Adrenal gland (tissue), 5 donors: ENCODE results near the gene TFDP3.

Experiments used
- POLR2A ChIP-seq, 2 donors: fragments of 450-650 bp; IDR thresholded peaks; one replicate each; pipeline ENCODE4 v1.6.1; 2017; ENCODE audit warnings: antibody characterized with exemption in 2 of 2, mild to moderate bottlenecking in 2 of 2, moderate library complexity in 1 of 2
- TF ChIP-seq, protein P1 (sequence below), 6 experiments: fragments of 450-650 bp in 4 of 6; fragments of 200-600 bp in 2 of 6; sonication (generic) in 1 of 6; IDR thresholded peaks; 1 replicate in 5 of 6; 2 replicates in 1 of 6; pipeline versions ENCODE4 v1.5.1 to v1.8.0; 2016 to 2021; ENCODE audit warnings: antibody characterized with exemption in 6 of 6, mild to moderate bottlenecking in 2 of 6, moderate library complexity in 1 of 6
- donor health status: DM: no; HTN: no; CAD: no.

GRCh38 chrX:133213117-133213516 lies 5.0 kb downstream of the TFDP3 start:
- TF ChIP-seq, protein P1, sequence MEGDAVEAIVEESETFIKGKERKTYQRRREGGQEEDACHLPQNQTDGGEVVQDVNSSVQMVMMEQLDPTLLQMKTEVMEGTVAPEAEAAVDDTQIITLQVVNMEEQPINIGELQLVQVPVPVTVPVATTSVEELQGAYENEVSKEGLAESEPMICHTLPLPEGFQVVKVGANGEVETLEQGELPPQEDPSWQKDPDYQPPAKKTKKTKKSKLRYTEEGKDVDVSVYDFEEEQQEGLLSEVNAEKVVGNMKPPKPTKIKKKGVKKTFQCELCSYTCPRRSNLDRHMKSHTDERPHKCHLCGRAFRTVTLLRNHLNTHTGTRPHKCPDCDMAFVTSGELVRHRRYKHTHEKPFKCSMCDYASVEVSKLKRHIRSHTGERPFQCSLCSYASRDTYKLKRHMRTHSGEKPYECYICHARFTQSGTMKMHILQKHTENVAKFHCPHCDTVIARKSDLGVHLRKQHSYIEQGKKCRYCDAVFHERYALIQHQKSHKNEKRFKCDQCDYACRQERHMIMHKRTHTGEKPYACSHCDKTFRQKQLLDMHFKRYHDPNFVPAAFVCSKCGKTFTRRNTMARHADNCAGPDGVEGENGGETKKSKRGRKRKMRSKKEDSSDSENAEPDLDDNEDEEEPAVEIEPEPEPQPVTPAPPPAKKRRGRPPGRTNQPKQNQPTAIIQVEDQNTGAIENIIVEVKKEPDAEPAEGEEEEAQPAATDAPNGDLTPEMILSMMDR (IDR thresholded peaks at IDR 0.05): no peak
- no peak for TF ChIP-seq POLR2A (IDR thresholded peaks at IDR 0.05)
